NCI-H510A treated with DMSO at 0.1 percent for 48 hours (cell line): ENCODE data around the gene LIN9.
"Not testable (repeated sequence)": the region's sequence is repeated elsewhere in the genome, so short reads cannot be mapped to it uniquely, and the experiment has no call there.

ENCODE experiments used
- DNase-seq: peaks from one replicate; lab custom pipeline; 2025; lab: John Stamatoyannopoulos, UW

Gene LIN9, protein sequence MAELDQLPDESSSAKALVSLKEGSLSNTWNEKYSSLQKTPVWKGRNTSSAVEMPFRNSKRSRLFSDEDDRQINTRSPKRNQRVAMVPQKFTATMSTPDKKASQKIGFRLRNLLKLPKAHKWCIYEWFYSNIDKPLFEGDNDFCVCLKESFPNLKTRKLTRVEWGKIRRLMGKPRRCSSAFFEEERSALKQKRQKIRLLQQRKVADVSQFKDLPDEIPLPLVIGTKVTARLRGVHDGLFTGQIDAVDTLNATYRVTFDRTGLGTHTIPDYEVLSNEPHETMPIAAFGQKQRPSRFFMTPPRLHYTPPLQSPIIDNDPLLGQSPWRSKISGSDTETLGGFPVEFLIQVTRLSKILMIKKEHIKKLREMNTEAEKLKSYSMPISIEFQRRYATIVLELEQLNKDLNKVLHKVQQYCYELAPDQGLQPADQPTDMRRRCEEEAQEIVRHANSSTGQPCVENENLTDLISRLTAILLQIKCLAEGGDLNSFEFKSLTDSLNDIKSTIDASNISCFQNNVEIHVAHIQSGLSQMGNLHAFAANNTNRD

DNA sequence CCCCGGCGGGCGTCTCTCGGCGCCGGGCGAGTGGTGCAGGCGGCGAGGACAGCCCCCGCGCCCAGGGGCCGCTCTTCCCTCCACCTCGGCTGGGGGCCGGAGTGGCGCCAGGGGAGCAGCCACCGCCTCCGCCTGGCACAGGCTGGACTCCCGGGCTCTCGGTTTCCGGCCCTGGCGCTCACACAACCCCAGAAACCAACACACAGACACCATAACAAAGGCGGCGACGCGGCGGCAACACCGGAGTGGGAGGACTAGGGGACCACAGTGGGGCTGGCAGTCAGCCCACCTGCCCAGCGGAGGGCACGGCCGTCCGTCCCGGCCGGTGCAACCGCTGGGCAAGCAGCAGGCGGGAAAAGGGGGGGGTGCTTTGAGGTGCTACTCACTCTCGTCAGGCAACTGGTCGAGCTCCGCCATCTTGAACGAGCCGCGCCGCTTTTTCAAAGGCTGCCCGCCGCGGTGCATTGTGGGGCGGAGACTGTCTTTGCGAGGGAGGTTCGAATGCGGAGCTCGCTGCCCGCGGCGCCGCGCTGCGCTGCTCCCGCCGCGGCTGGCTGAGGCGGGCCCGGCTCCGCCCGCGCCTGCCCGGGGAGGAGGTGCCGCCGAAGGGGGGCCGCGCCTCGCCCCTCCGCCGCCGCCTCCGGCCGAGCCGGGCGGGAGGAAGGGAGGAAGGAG, at the start of gene LIN9:
TSS of gene LIN9 (minus strand) at position 442 of the 675 bp plus-strand sequence. CDS start at position 417, 25 bp downstream.
- peak; percentile 93 for DNase-seq

DNA sequence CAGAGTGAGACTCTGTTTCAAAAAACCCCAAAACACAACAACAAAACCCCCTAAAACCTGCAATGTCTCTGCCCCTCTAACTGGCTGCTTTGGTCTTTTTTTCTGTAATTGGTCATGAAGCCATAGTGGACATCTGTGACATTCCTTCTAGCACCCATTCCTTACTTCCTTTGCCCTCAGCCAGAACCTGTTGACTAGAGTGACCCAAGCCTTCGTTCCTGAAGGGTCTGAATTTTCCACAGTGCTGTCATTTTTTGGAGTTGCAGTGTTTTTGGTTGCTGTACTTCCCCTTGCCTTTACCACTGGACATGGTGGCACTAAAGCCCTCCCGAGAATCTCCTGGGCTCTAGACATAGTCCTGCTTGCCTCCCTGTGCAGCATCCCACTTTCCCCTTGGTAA, 48.5 kb upstream of the LIN9 start:
- DNase-seq: no peak

DNA sequence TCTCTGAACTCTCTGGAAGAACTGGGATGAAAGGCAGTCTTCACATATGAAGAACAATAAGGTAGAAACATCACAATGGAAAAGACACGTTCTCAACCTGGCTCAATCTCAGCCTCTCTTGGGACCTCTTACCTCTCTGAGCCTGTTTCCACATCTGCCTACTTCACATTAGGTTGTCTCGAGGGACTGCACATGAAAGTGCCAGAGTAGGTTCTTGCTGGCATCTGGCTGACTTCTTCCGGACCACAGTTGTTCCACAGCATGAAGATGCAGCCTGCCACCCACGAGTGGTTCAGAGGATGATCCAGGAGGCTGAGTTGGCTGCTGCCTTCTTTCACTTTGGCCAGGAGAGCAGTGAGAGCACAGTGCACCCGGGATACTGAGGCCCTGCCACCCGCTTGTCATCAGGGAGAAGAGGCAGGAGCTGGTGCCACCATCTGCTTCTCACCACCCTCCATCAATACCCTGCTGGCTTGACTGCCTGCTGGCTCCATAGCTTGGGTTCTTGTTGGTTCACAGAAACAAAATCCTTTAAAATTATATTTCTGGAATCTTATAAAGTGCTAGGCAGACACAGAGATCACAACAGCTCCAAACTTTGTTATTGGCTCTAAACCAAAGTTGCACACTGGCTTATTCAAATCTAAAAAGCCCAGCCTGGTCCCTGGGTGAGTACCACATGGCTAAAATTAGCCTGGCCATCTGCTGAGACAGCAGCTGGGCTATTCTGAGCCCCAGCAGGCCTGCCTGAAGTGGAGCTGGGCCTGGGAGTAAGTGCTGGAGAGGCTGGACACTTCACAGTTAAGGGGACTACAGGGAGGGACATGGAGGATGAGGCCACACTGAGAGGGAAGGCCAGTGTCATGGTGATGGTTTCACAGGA, 46.9 kb upstream of the LIN9 start:
- DNase-seq: no peak

DNA sequence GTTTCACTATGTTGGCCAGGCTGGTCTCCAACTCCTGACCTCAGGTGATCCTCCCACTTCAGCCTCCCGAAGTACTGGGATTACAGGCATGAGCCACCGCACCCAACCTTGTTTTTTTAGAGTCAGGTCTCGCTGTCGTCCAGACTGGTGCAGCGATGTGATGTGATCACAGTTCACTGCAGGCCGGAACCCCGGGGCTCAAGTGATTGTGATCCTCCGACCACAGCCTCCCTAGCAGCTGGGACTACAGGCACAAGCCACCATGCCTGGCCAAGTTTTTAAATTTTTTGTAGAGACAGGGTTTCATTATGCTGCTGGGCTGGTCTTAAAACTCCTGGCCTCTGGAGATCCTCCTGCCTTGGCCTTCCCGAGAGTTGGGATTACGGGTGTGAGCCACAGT, 46.1 kb upstream of the LIN9 start:
- DNase-seq: no peak

DNA sequence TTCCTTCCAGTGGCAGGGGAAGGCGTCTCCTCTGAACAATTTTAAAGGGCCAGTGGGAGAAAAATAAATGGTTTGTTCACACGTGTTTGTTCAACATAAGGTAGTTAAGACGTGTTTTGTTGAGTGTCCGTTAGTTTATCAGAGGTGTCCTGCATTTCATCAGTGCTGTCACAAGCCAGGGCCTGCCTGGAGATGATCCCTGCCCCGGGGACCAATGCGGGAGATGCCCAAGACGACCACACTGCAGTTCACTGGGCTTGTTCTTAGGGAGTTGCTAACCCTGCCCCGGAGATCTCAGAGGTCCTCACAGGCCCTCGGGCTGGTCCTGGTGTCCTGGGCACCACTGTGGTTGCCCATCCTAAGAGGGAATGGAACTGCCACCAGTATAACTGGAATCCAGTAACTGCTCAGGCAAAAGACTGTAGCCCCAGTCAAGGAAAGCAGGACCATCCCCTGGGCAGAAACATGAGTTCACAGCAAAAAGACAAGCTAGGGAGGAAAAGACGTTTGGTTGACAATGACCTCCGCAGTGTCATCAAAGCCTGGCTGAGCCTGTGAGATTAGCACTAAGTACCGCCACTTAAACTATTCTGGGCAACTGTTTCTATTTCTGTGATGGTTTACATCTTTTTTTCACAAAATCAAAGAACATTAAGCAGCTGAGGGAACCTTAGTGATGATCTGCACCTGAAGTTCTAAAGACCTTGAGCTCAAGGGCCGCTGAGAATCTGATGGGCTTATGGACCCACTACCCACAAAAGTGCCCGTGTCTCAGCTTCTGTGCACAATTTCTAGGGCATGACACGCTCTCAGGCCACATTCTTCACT, 44.9 kb upstream of the LIN9 start:
- DNase-seq: no peak

DNA sequence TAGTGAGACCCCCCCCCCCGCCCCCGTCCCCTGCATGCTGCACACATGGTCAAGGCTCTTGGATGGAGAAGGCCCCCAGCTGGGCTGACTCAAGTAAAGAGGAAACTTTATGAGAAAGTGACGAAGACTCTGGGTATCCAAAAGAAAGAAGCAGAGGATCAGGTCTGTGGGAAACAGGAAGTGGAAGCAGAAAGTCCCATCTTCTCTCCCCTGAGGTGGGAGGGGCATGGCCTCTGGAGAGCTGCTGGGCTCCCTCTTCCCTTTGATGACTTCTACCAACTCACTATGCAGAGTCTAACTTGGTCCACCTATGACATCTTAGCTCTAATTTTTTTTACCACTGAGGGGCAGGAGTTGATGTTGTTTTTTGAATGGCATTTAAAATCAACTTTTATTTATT, 42.7 kb upstream of the LIN9 start:
- no peak for DNase-seq

DNA sequence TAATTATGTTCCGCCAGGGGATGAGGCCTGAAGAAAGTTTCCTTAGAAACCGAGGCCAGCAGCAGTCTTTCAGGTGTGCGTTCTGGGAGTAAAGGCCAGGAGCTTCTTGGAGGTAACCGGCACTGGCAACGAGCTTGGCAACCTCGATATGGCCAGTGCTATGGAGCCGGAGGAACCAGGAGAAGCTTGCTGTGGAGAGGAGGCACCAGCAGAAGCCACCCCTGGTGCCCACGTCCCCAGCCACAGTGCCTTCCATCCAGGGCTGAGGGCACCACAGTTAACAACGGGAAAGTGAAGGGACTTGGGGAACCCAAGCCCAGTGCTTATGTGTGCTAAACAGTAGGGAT, 41.5 kb upstream of the LIN9 start:
- no peak for DNase-seq

DNA sequence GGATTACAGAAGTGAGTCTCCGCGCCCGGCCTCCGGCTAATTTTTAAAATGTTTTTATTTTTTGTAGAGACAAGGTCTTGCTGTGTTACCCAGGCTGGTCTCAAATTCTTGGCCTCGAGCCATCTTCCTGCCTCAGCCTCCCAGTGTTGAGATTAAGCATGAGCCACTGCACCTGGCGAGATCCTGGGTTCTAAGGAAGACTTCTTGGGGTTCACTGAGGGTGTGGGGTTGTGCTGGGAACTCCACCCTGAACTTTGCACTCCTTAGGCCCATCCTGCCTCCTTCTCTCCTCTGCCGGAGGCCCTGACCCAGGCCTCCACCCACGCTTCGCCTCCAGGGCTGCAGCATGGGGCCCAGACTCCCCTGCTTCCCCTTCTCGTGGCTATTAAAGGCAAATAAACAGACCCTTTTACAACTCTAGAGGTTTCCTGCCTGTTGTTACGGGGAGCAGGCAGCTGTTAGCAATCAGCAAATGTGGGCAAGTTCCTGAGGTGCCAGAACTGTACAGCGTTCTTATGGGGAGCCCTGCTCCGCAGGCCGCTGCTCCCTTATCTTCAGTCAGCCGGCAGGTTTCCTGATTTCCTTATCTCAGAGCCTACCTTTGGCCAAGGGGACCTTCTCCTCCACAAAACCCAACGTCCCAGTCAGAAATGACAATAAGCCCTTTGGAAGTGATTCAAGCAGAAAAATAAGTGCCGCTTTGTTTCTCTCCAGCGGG, 41.0 kb upstream of the LIN9 start:
- DNase-seq: no peak

DNA sequence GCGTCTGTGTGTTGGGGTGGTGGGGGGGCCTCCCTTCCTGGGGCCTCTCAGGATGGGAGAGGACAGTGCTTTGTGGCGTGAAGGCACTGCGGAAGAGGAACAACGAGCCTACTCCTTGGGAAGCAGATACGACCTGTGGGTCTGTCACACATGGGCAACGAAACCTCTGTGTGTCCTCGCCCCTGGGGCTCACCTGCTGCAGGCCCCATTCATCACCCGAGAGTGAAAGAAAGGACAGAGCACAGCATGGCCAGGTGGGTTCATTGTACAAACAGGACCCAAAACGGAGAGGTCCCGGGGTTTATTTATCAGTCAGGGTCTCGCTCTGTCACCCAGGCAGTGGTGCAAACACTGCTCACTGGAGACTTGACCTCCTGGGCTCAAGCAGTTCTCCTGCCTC, 40.1 kb upstream of the LIN9 start:
- no peak for DNase-seq

DNA sequence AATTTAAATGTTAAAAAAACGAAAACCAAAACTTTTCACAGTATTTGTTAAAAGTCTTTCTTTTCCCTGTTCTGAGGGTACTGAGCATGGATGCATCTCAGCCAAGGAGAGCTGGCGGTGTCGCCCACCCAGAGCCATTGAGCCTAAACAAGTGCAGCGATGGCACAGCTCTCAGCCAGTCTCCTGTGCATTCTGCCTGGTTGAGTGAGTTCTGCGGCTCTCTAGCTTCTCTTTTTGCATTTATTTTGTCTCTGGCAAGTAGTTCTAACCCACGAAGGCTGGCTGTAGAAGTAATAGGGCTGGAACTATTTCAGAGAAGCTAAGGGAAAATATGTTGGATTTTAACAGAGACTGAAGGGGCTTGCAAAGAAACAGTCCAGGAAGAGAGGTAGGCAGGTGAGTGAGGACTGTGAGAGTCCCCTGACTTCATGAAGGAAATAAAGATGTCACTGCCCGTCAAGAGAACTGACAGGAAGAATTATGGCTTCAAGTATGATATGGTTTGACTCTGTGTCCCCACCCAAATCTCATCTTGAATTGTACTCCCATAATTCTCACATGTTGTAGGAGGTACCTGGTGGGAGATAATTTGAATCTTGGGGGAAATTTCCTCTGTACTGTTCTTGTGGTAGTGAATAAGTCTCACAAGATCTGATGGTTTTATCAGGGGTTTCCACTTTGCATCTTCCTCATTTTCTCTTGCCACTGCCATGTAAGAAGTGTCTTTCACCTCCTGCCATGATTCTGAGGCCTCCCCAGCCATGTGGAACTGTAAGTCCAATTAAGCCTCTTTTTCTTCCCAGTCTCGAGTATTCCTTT, 35.7 kb upstream of the LIN9 start:
- DNase-seq: no peak

DNA sequence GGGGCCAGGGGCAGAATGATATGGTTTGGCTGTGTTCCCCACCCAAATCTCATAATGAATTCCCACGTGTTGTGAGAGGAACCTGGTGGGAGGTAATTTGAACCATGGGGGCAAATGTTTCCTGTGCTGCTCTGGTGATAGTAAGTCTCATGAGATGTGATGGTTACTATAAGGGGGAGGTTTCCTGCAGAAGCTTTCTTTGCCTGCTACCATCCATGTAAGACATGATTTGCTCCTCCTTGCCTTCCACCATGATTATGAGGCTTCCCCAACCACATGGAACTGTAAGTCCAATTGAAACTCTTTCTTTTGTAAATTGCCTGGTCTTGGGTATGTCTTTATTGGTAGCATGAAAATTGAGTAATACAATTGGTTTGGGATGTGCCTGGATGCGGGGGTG, 33.7 kb upstream of the LIN9 start:
- DNase-seq: no peak

DNA sequence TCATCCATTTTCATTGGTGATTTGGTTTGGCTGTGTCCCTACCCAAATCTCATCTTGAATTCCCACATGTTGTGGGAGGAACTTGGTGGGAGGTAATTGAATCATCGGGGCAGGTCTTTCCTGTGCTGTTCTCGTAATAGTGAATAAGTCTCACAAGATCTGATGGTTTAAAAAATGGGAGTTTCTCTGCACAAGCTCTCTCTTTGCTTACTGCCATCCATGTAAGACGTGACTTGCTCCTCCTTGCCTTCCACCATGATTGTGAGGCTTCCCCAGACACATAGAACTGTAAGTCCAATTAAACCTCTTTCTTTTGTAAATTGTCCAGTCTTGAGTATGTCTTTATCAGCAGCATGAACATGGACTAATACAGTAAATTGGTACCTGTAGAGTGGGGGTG, 31.1 kb upstream of the LIN9 start:
- DNase-seq: not testable (repeated sequence)

DNA sequence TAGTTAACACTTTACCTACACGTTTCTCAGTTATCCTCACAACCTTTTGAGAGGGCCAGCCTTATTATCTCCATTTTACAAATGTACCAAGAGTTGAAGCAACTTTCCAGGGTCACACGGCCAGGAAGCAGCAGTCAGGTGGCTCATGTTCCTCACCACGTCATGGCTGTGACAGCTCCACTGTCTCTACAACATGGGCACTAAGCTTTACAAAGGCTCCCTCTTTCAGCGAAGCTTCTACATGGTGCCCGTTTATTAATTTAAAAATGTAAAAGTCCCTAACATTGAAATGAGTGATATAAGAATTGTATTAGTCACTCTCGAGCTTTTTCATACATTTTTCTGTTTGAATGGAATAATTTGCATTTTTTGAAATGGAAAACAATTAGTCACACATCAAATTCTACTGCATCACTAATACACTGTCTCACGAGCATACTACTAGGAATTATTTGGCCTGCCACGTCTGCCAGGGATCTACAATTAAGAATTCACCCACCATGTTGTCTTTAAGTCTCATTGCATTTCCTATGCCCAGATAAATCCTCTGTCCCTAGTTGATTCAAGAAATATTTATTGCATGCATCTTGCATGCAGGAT, 28.4 kb upstream of the LIN9 start:
- DNase-seq: no peak

DNA sequence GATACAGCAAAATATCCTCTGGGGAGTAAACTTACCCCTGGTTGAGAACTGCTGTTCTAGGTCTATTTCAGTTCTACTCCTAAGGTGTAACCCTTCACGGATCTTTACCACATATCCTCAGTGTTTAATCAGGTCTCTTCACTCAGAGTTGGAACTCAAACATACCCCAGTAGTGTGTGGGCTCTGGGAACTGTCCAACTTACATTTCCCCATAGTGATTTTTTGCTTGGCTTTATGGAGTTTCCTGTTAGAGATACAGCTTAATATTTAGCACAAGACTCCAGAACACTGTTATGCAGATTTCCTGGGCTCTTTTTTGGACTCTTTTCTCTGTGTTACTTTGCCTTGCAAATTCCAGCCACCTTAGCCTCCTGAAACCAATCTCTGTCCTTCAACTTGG, 26.7 kb upstream of the LIN9 start:
- no peak for DNase-seq

DNA sequence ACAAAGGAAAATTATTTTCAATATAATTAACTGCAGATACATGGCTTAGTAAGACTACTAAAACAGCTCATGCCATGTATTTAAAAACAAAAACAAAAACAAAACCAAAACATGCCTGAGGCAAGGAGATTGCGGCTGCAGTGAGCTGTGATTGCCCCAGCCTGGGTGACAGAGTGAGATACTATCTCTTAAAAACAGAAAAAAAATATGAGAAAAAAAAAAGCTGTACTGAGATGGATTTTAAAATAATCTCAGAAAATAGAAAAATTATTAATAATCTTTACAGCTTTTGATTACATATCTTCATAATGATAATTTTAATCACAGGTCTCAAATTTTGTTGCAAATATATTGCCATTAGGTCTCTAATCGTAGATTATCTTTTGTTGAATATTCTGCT, 24.0 kb upstream of the LIN9 start:
- no peak for DNase-seq

DNA sequence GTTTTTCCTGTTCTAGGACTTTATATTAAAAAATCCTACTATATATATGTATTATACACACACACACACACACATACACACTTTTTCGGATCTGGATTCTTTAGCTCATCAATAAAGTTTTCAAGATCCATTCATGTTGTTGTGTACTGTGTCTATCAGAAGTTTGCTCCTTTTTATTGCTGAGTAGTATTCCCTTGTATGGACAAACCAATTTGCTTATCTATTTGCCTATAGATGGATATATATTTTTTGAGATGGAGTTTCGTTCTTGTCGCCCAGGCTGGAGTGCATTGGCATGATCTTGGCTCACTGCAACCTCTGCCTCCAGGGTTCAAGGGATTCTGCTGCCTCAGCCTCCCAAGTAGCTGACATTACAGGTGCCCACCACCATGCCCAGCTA, 20.3 kb upstream of the LIN9 start:
- no peak for DNase-seq

DNA sequence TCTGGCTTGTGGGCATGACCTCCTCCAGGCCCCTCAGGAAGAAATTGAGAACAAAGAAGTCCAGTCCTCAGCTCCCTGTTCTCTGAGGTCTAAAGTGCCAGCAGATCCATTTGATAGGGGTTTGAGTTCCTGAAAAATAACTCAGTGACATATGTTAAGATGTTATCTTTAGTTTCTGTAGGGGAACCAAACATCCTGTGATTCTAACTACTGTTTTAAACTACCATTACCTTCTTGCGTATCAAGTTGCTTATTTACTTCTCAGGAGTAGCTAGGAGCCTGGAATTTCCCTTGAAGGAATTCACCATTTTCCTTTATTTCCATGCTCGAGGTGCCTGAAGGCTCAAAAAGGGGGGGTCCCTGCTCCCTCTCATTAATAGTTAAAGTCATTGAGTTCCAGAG, 18.8 kb upstream of the LIN9 start:
- no peak for DNase-seq

DNA sequence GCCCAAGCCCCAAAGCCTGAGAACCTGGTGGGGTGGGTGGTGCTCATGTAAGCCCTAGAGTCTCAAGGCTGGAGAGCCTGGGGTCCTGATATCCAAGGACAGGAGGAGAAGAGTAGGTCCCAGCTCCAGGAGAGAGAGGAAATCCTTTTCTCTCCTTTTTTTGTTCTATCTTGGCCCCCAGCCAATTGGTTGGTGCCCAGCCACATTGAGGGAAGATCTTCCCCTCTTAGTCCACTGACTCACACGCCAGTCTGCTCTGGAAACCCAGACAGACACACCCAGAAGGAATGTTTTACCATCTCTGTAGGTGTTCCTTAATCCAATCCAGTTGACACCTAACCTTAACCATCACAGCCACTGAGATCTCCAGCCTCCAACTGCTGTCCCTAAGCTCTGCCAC, 16.2 kb upstream of the LIN9 start:
- no peak for DNase-seq

DNA sequence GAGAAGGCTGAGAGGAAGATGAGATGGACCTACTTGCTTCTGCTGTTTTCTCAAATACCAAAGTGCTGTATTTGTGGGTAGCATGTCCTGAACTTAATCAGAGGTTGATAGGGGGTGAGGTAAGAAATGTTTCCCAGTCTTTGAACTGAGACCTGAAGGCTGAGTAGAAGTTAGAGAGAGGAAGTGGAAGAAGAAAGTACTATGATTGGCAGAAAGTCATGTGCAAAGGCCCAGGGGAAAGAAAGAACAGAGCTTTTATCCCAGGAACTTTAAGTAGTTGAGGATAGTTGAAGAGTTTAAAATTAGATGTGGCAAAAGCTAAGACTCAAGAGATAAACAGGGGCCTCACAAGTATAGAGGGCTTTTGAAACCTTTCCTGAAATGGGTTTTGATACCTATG, 15.5 kb upstream of the LIN9 start:
- no peak for DNase-seq

DNA sequence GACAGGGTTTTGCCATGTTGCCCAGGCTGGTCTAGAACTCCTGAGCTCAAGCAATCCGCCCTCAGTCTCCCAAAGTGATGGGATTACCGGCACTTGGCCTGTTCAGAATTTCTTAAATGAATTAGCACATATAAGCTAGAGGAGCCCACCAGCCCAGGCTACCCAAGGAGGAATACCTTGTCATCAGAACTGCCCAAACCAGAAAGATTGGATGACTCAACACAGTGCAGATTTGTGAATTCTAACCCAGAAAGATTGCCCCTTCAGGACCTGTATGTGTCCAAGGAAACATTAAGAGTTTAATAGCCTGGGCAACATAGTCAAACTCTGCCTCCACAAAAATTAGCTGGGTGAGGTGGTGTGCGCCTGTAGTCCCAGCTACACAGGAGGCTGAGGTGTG, 14.0 kb upstream of the LIN9 start:
- no peak for DNase-seq
